ENCODE data around the gene SSBP4. TPM values are rescaled to one million over a fixed set of nuclear protein-coding genes. Genes with fewer than 3 reads are reported as not detected.

The SSBP4 gene
- total and polyA plus RNA-seq, 9 of the 15 experiments (the other 6 are each of a cell fraction or from before 2014, with no cell fraction given) = 1.1 to 189 (median 39.0) TPM

DNA sequence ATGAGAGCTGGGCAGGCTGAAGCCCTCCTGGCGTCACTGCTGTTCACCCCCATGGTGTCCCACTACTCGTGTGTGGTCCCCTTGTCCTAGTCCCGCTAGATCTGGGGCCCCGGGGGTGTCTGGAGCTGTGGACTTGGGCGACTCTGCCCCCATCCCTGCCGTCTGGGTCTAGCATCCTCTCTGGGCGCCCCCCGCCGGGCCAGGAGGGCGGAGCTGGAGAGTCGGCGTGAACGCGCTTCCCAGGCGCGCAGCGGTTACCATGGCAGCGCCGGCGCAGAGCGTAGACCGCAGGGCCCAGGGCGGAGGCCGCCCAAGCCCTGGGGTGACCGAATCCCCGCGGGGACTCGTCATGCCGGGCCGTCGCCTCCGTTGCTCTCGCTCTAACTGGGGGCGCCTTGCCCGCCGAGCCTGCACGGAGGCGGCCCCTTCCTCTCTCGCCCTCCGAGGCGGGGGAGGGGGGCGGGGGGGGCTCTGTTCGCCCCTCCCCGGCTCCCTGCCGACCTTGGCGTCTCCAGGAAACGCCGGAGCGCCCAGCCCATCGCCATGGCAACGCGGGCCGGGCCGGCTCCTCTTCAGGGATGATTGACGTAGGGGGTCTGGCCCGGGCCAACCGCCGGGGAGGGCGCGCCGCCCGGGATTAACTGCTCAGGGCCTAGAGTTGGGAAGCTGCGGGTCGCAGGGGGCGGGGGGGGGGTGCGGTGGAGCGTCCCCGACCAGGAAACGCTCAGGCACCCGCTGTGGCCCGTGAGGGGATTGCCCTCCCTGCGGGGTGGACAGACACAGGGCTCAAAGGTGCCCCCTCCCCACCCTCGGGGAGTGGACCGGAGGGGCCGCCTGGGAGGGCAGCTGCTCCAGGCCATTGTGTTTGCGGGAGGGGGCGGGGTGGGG is 9.8 kb downstream of the SSBP4 start (continued):
- TF ChIP-seq, protein P1, sequence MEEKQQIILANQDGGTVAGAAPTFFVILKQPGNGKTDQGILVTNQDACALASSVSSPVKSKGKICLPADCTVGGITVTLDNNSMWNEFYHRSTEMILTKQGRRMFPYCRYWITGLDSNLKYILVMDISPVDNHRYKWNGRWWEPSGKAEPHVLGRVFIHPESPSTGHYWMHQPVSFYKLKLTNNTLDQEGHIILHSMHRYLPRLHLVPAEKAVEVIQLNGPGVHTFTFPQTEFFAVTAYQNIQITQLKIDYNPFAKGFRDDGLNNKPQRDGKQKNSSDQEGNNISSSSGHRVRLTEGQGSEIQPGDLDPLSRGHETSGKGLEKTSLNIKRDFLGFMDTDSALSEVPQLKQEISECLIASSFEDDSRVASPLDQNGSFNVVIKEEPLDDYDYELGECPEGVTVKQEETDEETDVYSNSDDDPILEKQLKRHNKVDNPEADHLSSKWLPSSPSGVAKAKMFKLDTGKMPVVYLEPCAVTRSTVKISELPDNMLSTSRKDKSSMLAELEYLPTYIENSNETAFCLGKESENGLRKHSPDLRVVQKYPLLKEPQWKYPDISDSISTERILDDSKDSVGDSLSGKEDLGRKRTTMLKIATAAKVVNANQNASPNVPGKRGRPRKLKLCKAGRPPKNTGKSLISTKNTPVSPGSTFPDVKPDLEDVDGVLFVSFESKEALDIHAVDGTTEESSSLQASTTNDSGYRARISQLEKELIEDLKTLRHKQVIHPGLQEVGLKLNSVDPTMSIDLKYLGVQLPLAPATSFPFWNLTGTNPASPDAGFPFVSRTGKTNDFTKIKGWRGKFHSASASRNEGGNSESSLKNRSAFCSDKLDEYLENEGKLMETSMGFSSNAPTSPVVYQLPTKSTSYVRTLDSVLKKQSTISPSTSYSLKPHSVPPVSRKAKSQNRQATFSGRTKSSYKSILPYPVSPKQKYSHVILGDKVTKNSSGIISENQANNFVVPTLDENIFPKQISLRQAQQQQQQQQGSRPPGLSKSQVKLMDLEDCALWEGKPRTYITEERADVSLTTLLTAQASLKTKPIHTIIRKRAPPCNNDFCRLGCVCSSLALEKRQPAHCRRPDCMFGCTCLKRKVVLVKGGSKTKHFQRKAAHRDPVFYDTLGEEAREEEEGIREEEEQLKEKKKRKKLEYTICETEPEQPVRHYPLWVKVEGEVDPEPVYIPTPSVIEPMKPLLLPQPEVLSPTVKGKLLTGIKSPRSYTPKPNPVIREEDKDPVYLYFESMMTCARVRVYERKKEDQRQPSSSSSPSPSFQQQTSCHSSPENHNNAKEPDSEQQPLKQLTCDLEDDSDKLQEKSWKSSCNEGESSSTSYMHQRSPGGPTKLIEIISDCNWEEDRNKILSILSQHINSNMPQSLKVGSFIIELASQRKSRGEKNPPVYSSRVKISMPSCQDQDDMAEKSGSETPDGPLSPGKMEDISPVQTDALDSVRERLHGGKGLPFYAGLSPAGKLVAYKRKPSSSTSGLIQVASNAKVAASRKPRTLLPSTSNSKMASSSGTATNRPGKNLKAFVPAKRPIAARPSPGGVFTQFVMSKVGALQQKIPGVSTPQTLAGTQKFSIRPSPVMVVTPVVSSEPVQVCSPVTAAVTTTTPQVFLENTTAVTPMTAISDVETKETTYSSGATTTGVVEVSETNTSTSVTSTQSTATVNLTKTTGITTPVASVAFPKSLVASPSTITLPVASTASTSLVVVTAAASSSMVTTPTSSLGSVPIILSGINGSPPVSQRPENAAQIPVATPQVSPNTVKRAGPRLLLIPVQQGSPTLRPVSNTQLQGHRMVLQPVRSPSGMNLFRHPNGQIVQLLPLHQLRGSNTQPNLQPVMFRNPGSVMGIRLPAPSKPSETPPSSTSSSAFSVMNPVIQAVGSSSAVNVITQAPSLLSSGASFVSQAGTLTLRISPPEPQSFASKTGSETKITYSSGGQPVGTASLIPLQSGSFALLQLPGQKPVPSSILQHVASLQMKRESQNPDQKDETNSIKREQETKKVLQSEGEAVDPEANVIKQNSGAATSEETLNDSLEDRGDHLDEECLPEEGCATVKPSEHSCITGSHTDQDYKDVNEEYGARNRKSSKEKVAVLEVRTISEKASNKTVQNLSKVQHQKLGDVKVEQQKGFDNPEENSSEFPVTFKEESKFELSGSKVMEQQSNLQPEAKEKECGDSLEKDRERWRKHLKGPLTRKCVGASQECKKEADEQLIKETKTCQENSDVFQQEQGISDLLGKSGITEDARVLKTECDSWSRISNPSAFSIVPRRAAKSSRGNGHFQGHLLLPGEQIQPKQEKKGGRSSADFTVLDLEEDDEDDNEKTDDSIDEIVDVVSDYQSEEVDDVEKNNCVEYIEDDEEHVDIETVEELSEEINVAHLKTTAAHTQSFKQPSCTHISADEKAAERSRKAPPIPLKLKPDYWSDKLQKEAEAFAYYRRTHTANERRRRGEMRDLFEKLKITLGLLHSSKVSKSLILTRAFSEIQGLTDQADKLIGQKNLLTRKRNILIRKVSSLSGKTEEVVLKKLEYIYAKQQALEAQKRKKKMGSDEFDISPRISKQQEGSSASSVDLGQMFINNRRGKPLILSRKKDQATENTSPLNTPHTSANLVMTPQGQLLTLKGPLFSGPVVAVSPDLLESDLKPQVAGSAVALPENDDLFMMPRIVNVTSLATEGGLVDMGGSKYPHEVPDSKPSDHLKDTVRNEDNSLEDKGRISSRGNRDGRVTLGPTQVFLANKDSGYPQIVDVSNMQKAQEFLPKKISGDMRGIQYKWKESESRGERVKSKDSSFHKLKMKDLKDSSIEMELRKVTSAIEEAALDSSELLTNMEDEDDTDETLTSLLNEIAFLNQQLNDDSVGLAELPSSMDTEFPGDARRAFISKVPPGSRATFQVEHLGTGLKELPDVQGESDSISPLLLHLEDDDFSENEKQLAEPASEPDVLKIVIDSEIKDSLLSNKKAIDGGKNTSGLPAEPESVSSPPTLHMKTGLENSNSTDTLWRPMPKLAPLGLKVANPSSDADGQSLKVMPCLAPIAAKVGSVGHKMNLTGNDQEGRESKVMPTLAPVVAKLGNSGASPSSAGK (IDR thresholded peaks at IDR 0.05) = no peak
- TF ChIP-seq TAF9B (IDR thresholded peaks at IDR 0.05; ENCODE audit: partially characterized antibody) = no peak
- no peak for TF ChIP-seq ZNF23 (CRISPR knock-in tag; IDR thresholded peaks at IDR 0.05)
- TF ChIP-seq CCNT2 (IDR thresholded peaks at IDR 0.05; ENCODE audit: borderline replicate concordance, extremely low read depth, insufficient read length, low read depth, low read length) = peak; percentile 82
- TF ChIP-seq TCF7 (IDR thresholded peaks at IDR 0.05; ENCODE audit: borderline replicate concordance) = no peak
- TF ChIP-seq NFATC3 (IDR thresholded peaks at IDR 0.05) = no peak
- peak; percentile 21; the same call in 1 of the 2 replicates for TF ChIP-seq ERF (CRISPR knock-in tag; IDR thresholded peaks at IDR 0.05)
- 0 out of 2 replicates have a peak, but pooled peaks have one; percentile 43 for TF ChIP-seq RUNX1 (IDR thresholded peaks at IDR 0.05; ENCODE audit: low read depth)
- TF ChIP-seq, protein P2, sequence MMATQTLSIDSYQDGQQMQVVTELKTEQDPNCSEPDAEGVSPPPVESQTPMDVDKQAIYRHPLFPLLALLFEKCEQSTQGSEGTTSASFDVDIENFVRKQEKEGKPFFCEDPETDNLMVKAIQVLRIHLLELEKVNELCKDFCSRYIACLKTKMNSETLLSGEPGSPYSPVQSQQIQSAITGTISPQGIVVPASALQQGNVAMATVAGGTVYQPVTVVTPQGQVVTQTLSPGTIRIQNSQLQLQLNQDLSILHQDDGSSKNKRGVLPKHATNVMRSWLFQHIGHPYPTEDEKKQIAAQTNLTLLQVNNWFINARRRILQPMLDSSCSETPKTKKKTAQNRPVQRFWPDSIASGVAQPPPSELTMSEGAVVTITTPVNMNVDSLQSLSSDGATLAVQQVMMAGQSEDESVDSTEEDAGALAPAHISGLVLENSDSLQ (IDR thresholded peaks at IDR 0.05) = peak; percentile 98
- TF ChIP-seq, protein P3, sequence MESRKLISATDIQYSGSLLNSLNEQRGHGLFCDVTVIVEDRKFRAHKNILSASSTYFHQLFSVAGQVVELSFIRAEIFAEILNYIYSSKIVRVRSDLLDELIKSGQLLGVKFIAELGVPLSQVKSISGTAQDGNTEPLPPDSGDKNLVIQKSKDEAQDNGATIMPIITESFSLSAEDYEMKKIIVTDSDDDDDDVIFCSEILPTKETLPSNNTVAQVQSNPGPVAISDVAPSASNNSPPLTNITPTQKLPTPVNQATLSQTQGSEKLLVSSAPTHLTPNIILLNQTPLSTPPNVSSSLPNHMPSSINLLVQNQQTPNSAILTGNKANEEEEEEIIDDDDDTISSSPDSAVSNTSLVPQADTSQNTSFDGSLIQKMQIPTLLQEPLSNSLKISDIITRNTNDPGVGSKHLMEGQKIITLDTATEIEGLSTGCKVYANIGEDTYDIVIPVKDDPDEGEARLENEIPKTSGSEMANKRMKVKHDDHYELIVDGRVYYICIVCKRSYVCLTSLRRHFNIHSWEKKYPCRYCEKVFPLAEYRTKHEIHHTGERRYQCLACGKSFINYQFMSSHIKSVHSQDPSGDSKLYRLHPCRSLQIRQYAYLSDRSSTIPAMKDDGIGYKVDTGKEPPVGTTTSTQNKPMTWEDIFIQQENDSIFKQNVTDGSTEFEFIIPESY (CRISPR knock-in tag; IDR thresholded peaks at IDR 0.05) = no peak
- peak in 1 of 2 experiments; percentile 82; a peak in 1 of 4 replicates for TF ChIP-seq SRF (CRISPR knock-in tag; IDR thresholded peaks at IDR 0.05)
- peak; percentile 64 for TF ChIP-seq HNRNPL (IDR thresholded peaks at IDR 0.05; ENCODE audit: low read depth, low read length)

Measured in K562 (cell line).